Mesodermal cell (in vitro differentiated cells): ENCODE measurements around the gene CD52.
A peak's percentile ranks its signal among the peaks of the same experiment; 100 is the strongest.

Source experiments
- H3K27ac ChIP-seq: 2 replicates; pipeline ENCODE4 v1.7.0; 2013; ENCODE audit warnings: mild to moderate bottlenecking, low read depth, low read length, moderate library complexity; ENCODE audit not compliant: severe bottlenecking
- H3K36me3 ChIP-seq: 2 replicates; pipeline ENCODE4 v1.7.1; 2013; ENCODE audit warnings: mild to moderate bottlenecking, low read length, moderate library complexity; ENCODE audit not compliant: control insufficient read depth, insufficient read depth
- H3K4me1 ChIP-seq: one replicate; pipeline ENCODE4 v1.7.1; 2013; ENCODE audit warnings: mild to moderate bottlenecking, low read length; ENCODE audit not compliant: insufficient read depth, control insufficient read depth, poor library complexity, severe bottlenecking
- H3K4me3 ChIP-seq: 2 replicates; pipeline ENCODE4 v1.7.0; 2013; ENCODE audit warnings: low read length, control low read depth, mild to moderate bottlenecking; ENCODE audit not compliant: insufficient read depth, poor library complexity, severe bottlenecking; ENCODE audit errors: extremely low read depth
- H3K9me3 ChIP-seq: 2 replicates; pipeline ENCODE4 v1.7.1; 2013; ENCODE audit warnings: mild to moderate bottlenecking, low read length, moderate library complexity; ENCODE audit not compliant: control insufficient read depth
- WGBS, 2 experiments: methylation state at CpG; one replicate each; pipeline ENCODE4 v1.1.5; 2013; ENCODE audit warnings: missing lambda C conversion rate in 2 of 2; ENCODE audit not compliant: insufficient coverage in 2 of 2; 5-methylcytosine and 5-hydroxymethylcytosine counted together

Gene CD52

GRCh38 chr1:26337206-26337535 lies 19.4 kb downstream of the CD52 start:
- Histone ChIP-seq H3K9me3 (no peaks in the 10 kb centered on the region), H3K4me3 (no peak overlapping the region), H3K36me3 (no peaks in the 10 kb centered on the region), H3K4me1 (peaks cover 14% of the 10 kb centered on the region), H3K27ac (no peak overlapping the region)
- WGBS, 2 experiments, result 81 to 89% methylated on average over 6 of the region's 7 CpGs

GRCh38 chr1:26337625-26338024 lies 19.9 kb downstream of the CD52 start:
- Histone ChIP-seq H3K4me3 (no peak overlapping the region), H3K9me3 (no peaks in the 10 kb centered on the region)
- 57 to 66% methylated on average over 3 of the region's 4 CpGs for WGBS, 2 experiments

GRCh38 chr1:26338670-26339069 lies 20.9 kb downstream of the CD52 start:
- peaks cover 14% of the 10 kb centered on the region for H3K4me1 ChIP-seq
- no peaks in the 10 kb centered on the region for H3K36me3 ChIP-seq
- H3K9me3 ChIP-seq, result no peaks in the 10 kb centered on the region
- no peak overlapping the region for H3K4me3 ChIP-seq
- no peak overlapping the region for H3K27ac ChIP-seq
- WGBS, 2 experiments, result 89 to 100% methylated on average over 1 of the region's 1 CpG

More at GRCh38 chr1:26337625-26338024, 19.9 kb downstream of the CD52 start:
- H3K27ac ChIP-seq, result no peak overlapping the region
- peaks cover 14% of the 10 kb centered on the region for H3K4me1 ChIP-seq
- H3K36me3 ChIP-seq, result no peaks in the 10 kb centered on the region

- Histone ChIP-seq H3K9me3 (no peaks in the 10 kb centered on the region), H3K36me3 (no peaks in the 10 kb centered on the region)
Measured at GRCh38 chr1:26340047-26340481, 22.3 kb downstream of the CD52 start.

GRCh38 chr1:26344147-26344920 lies 26.6 kb downstream of the CD52 start:
- whole genome bisulfite sequencing, 2 experiments, result 94 to 96% methylated on average over 14 of the region's 15 CpGs
- H3K9me3 ChIP-seq, result no peaks in the 10 kb centered on the region
- no peak overlapping the region for H3K4me3 ChIP-seq
- H3K36me3 ChIP-seq, result no peaks in the 10 kb centered on the region
- H3K27ac ChIP-seq, result no peak overlapping the region
- H3K4me1 ChIP-seq, result peaks cover 11% of the 10 kb centered on the region

More at GRCh38 chr1:26340047-26340481, 22.3 kb downstream of the CD52 start:
- Histone ChIP-seq H3K4me3 (no peak overlapping the region), H3K27ac (no peak overlapping the region), H3K4me1 (peaks cover 14% of the 10 kb centered on the region)
- 88 to 92% methylated on average over 3 to 4 of the region's 4 CpGs for WGBS, 2 experiments

GRCh38 chr1:26345718-26346117 lies 28.0 kb downstream of the CD52 start:
- no peak overlapping the region for H3K27ac ChIP-seq
- H3K4me1 ChIP-seq, result peaks cover 14% of the 10 kb centered on the region
- no peak overlapping the region for H3K4me3 ChIP-seq
- H3K9me3 ChIP-seq, result no peaks in the 10 kb centered on the region
- no peaks in the 10 kb centered on the region for H3K36me3 ChIP-seq
- WGBS, 2 experiments, result 86 to 96% methylated on average over 12 to 15 of the region's 15 CpGs

GRCh38 chr1:26346274-26347033 lies 28.7 kb downstream of the CD52 start:
- Histone ChIP-seq H3K4me1 (peaks cover 21% of the 10 kb centered on the region), H3K27ac (no peak overlapping the region), H3K4me3 (no peak overlapping the region), H3K36me3 (no peaks in the 10 kb centered on the region), H3K9me3 (no peaks in the 10 kb centered on the region)
- WGBS, 2 experiments, result 85 to 91% methylated on average over 7 of the region's 10 CpGs

DNA sequence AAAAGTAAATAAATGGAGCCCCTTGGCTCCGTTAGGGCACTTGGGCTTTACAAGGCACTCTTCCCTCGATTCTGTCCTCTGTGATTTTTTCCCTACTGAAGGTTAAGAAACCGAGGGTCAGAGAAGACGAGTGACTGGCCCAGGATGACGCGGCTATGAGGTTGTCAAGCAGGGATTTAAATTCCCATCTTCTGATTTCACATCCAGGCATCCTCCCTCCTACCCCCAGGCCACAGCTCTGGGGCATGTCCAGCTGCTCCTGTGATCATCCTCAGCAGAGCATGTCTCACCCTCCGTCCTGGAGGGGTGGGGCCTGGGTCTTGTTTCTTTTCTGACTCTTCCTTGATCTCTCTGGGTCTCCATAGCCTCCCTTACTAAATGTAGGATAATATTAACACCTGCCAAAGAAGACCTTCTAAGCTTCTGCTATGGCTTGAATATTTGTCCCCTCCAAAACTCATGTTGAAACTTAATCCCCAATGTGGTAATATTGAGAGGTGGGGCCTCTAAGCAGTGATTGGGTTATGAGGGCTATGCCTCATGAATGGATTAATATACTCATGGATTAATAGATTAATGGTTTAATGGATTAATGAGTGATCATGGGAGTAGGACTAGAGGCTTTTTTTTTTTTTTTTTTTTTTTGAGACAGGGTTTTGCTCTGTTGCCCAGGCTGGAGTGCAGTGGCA lies 31.6 kb downstream of the CD52 start:
- 84 to 98% methylated on average over 3 to 6 of the region's 7 CpGs for WGBS, 2 experiments
- Histone ChIP-seq H3K36me3 (no peaks in the 10 kb centered on the region), H3K4me1 (peaks cover 29% of the 10 kb centered on the region), H3K9me3 (no peaks in the 10 kb centered on the region), H3K4me3 (no peak overlapping the region), H3K27ac (no peak overlapping the region)

DNA sequence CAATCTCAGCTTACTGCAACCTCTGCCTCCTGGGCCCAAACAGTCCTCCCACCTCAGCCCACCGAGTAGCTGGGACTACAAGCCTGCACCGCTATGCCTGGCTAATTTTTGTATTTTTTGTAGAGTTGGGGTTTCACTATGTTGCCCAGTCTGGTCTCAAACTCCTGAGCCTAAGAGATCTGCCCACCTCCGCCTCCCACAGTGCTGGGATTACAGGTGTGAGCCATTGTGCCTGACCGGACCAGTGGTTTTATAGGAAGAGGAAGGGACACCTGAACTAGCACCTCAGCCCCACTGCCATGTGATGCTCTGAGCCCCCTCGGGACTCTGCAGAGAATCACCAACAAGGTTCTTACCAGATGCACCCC lies 32.1 kb downstream of the CD52 start:
- Histone ChIP-seq H3K27ac (no peak overlapping the region), H3K36me3 (no peaks in the 10 kb centered on the region)

DNA sequence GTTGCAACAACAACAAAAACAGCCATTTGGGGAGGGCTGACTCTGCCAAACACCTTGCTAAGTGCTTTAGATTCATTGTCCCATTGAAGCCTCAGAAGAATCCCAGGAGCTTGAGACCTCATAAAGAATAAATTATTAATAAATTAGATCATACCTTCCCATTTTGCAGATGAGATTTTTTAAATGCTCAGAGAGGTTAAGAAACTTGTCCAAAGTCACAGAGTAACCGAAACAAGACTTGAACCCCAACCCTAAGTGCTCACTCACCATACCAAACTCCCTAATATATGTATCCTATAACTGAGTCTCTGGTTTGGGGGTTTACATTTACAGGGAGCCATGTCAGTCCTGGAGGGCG lies 32.6 kb downstream of the CD52 start:
- no peaks in the 10 kb centered on the region for H3K9me3 ChIP-seq
- peaks cover 29% of the 10 kb centered on the region for H3K4me1 ChIP-seq
- no peak overlapping the region for H3K4me3 ChIP-seq
- peak overlapping the region; percentile 96 for H3K27ac ChIP-seq
- H3K36me3 ChIP-seq, result no peaks in the 10 kb centered on the region
- WGBS, 2 experiments, result 82% methylated on average over 2 of the region's 2 CpGs; no CpG with 5 or more reads in 1 of the 2 experiments

More for the DNA sequence above, 32.1 kb downstream of the CD52 start:
- 75 to 95% methylated on average over 1 to 3 of the region's 5 CpGs for WGBS, 2 experiments
- Histone ChIP-seq H3K4me1 (peaks cover 29% of the 10 kb centered on the region), H3K4me3 (no peak overlapping the region), H3K9me3 (no peaks in the 10 kb centered on the region)
